A673 (cell line): ENCODE measurements around the gene TRAPPC10. TPM values are rescaled to one million over a fixed set of nuclear protein-coding genes. Genes with fewer than 3 reads are reported as not detected.

Experiments used
- BruUV-seq: library from RNA; stranded (reverse); fragments of 400-500 nt; replicated peaks from 2 replicates; lab custom pipeline; 2021; lab: Mats Ljungman, UMichigan
- CTCF ChIA-PET: fragments of 300-600 bp; sonication (Branson Sonifier 250); formaldehyde crosslinking; loops from one replicate; lab custom pipeline; 2022; ENCODE audit warnings: antibody characterized with exemption; lab: Charles Lee
- POLR2A ChIA-PET: fragments of 300-600 bp; sonication (Branson Sonifier 250); formaldehyde crosslinking; loops from one replicate; lab custom pipeline; 2022; ENCODE audit warnings: antibody characterized with exemption; ENCODE audit not compliant: low non-redundant PET; lab: Charles Lee
- DNase-seq: peaks from one replicate; pipeline ENCODE4 v3.0.0-alpha.2; 2015; ENCODE audit warnings: low spot score
- H3K27ac ChIP-seq: fragments of 200-600 bp; sonication (generic); 2 replicates; pipeline ENCODE4 v1.5.1; 2016; ENCODE audit warnings: mixed run types, low read depth, mild to moderate bottlenecking, mixed read lengths, antibody characterized with exemption, low read length; ENCODE audit not compliant: poor library complexity, severe bottlenecking
- H3K27me3 ChIP-seq: fragments of 200-600 bp; sonication (generic); replicated peaks from 2 replicates; pipeline ENCODE4 v1.6.1; 2017; ENCODE audit warnings: mixed run types, low read depth, mild to moderate bottlenecking, mixed read lengths, antibody characterized with exemption, low read length; ENCODE audit not compliant: insufficient read depth, poor library complexity
- H3K36me3 ChIP-seq: fragments of 200-600 bp; sonication (generic); 2 replicates; pipeline ENCODE4 v1.6.1; 2016; ENCODE audit warnings: mixed run types, mild to moderate bottlenecking, mixed read lengths, antibody characterized with exemption, low read length; ENCODE audit not compliant: insufficient read depth, poor library complexity, severe bottlenecking
- H3K4me1 ChIP-seq: fragments of 200-600 bp; sonication (generic); 2 replicates; pipeline ENCODE4 v1.6.1; 2017; ENCODE audit warnings: mixed run types, mild to moderate bottlenecking, mixed read lengths, antibody characterized with exemption, low read length; ENCODE audit not compliant: insufficient read depth, poor library complexity, severe bottlenecking
- H3K4me3 ChIP-seq: fragments of 200-600 bp; sonication (generic); 2 replicates; pipeline ENCODE4 v1.5.1; 2016; ENCODE audit warnings: low read depth, mixed run types, mild to moderate bottlenecking, mixed read lengths, low read length; ENCODE audit not compliant: poor library complexity, severe bottlenecking
- H3K9me3 ChIP-seq: fragments of 200-600 bp; sonication (generic); 2 replicates; pipeline ENCODE4 v1.6.1; 2016; ENCODE audit warnings: mixed run types, low read depth, mild to moderate bottlenecking, mixed read lengths, antibody characterized with exemption, low read length; ENCODE audit not compliant: poor library complexity, severe bottlenecking
- CTCF ChIP-seq: fragments of 300-800, 200-600 bp; sonication (generic); conservative IDR thresholded peaks from 2 replicates; pipeline ENCODE4 v1.5.1; 2017; ENCODE audit warnings: low read depth, mild to moderate bottlenecking, antibody characterized with exemption, low read length, moderate library complexity, mixed read lengths
- EZH2 ChIP-seq: fragments of 200-600 bp; sonication (generic); IDR thresholded peaks from 2 replicates; pipeline ENCODE4 v1.6.1; 2017; ENCODE audit warnings: borderline replicate concordance, low read depth, mild to moderate bottlenecking, mixed read lengths, antibody characterized with exemption, low read length; ENCODE audit not compliant: poor library complexity, severe bottlenecking
- intact Hi-C: fragments of 100-400 bp; cut with micrococcal nuclease; formaldehyde crosslinking; loops from one replicate; pipeline ENCODE4 v1.10.0; 2022; ENCODE audit not compliant: unreplicated experiment
- total RNA-seq: library from RNA; stranded (reverse); gene quantifications from 2 replicates; pipeline ENCODE4 v1.2.3, GENCODE V29; 2021

Gene TRAPPC10
- total RNA-seq, 1 experiment from 2014 or later: 51.4 TPM

GRCh38 chr21:43975469-43976098 lies 36.5 kb upstream of the TRAPPC10 start:
- ChIA-PET POLR2A (no interaction called here), CTCF (interaction anchor here (0.5 to 1.2 kb wide), 6 partner anchors 60 to 167 kb away, joined by 3 to 14 read pairs (median 4); no protein-coding TSS in a partner anchor)
- peaks cover 21% of the 10 kb centered on the region for H3K36me3 ChIP-seq
- no peaks in the 10 kb centered on the region for H3K9me3 ChIP-seq
- H3K27ac ChIP-seq: no peak overlapping the region
- H3K4me1 ChIP-seq: no peaks in the 10 kb centered on the region
- no peak overlapping the region for H3K4me3 ChIP-seq
- intact Hi-C loops: loop anchor here (1.0 kb wide), 1 partner anchor 165 kb away; no protein-coding TSS in a partner anchor
- no TSS peak for BruUV-seq
- TF ChIP-seq CTCF (peak; percentile 98), EZH2 (no peak)
- H3K27me3 ChIP-seq: no peaks in the 10 kb centered on the region
- peak; percentile 72 for DNase-seq

GRCh38 chr21:43976661-43977060 lies 35.4 kb upstream of the TRAPPC10 start:
- ChIA-PET POLR2A (no interaction called here), CTCF (no interaction called here)
- Histone ChIP-seq H3K27ac (no peak overlapping the region), H3K36me3 (peaks cover 19% of the 10 kb centered on the region), H3K4me3 (no peak overlapping the region), H3K9me3 (no peaks in the 10 kb centered on the region), H3K27me3 (no peaks in the 10 kb centered on the region), H3K4me1 (no peaks in the 10 kb centered on the region)
- intact Hi-C loops: no loop called here
- no peak for DNase-seq
- BruUV-seq: no TSS peak
- TF ChIP-seq EZH2 (no peak), CTCF (no peak)

GRCh38 chr21:43978060-43978459 lies 34.0 kb upstream of the TRAPPC10 start:
- CTCF ChIA-PET: no interaction called here
- no peak for DNase-seq
- no TSS peak for BruUV-seq
- intact Hi-C loops: no loop called here
- no peaks in the 10 kb centered on the region for H3K4me1 ChIP-seq
- peaks cover 26% of the 10 kb centered on the region for H3K36me3 ChIP-seq
- no peaks in the 10 kb centered on the region for H3K9me3 ChIP-seq
- no peak overlapping the region for H3K4me3 ChIP-seq
- TF ChIP-seq EZH2 (no peak), CTCF (no peak)
- H3K27ac ChIP-seq: no peak overlapping the region
- POLR2A ChIA-PET: no interaction called here
- no peaks in the 10 kb centered on the region for H3K27me3 ChIP-seq
